Measurements from ENCODE around the gene PRRG2. TPM values are rescaled to one million over a fixed set of nuclear protein-coding genes. Genes with fewer than 3 reads are reported as not detected.

The PRRG2 gene
- total RNA-seq, 4 donors from 2014 or later: 13.8 to 21.2 (median 16.7) TPM

DNA sequence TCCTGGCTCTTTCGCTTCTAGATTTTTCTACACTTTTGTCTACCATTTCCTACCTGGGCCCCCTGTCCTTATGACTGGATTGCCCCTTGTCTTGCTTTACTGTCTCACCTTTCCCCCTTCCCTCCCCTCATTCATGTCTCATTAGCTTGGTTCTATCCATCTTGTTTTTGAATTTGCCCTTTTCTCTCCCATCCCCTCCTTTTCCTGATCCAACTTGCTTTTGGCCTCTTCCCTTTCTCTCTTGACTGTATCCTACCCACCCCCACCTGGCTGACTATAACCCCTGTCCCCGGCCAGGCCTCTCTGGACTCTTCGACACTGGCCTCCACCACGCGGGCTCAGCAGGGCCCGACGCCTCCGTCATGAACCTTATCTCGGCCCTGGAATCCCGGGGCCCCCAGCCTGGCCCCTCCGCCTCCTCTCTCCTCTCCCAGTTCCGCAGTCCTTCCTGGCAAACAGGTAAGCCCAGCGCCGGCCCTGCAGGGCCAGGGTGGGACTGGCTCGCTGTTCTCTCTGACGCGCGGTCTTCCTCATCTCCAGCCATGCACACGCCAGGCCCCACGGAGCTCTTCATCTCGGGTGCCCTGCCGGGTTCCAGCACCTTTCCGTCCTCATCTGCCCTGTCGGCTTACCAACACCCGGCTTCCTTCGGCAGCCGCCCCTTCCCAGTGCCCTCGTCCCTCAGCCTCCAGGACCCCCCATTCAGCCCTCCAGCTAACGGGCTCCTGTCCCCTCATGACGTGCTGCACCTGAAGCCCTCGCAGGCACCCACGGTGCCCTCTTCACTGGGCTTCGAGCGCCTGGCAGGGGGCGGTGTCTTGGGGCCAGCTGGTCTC is 13.3 kb downstream of the PRRG2 start:
- peaks cover 37% of the 10 kb centered on the region for H3K4me1 ChIP-seq
- no peak overlapping the region for H3K4me3 ChIP-seq
- H3K36me3 ChIP-seq: peaks cover 55% of the 10 kb centered on the region
- no peaks in the 10 kb centered on the region for H3K9me3 ChIP-seq
- no peaks in the 10 kb centered on the region for H3K27me3 ChIP-seq
- 94% methylated on average over 35 of the region's 35 CpGs for WGBS
- no peak for DNase-seq (ENCODE audit: low spot score in 2 of 2)
- peak overlapping the region; percentile 91 for H3K27ac ChIP-seq
- no peak for TF ChIP-seq POLR2AphosphoS5 (IDR thresholded peaks at IDR 0.05)
- no peak for TF ChIP-seq POLR2A (IDR thresholded peaks at IDR 0.05)
- TF ChIP-seq, protein P1, sequence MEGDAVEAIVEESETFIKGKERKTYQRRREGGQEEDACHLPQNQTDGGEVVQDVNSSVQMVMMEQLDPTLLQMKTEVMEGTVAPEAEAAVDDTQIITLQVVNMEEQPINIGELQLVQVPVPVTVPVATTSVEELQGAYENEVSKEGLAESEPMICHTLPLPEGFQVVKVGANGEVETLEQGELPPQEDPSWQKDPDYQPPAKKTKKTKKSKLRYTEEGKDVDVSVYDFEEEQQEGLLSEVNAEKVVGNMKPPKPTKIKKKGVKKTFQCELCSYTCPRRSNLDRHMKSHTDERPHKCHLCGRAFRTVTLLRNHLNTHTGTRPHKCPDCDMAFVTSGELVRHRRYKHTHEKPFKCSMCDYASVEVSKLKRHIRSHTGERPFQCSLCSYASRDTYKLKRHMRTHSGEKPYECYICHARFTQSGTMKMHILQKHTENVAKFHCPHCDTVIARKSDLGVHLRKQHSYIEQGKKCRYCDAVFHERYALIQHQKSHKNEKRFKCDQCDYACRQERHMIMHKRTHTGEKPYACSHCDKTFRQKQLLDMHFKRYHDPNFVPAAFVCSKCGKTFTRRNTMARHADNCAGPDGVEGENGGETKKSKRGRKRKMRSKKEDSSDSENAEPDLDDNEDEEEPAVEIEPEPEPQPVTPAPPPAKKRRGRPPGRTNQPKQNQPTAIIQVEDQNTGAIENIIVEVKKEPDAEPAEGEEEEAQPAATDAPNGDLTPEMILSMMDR (IDR thresholded peaks at IDR 0.05): no peak
- TF ChIP-seq EP300 (IDR thresholded peaks at IDR 0.05): no peak

DNA sequence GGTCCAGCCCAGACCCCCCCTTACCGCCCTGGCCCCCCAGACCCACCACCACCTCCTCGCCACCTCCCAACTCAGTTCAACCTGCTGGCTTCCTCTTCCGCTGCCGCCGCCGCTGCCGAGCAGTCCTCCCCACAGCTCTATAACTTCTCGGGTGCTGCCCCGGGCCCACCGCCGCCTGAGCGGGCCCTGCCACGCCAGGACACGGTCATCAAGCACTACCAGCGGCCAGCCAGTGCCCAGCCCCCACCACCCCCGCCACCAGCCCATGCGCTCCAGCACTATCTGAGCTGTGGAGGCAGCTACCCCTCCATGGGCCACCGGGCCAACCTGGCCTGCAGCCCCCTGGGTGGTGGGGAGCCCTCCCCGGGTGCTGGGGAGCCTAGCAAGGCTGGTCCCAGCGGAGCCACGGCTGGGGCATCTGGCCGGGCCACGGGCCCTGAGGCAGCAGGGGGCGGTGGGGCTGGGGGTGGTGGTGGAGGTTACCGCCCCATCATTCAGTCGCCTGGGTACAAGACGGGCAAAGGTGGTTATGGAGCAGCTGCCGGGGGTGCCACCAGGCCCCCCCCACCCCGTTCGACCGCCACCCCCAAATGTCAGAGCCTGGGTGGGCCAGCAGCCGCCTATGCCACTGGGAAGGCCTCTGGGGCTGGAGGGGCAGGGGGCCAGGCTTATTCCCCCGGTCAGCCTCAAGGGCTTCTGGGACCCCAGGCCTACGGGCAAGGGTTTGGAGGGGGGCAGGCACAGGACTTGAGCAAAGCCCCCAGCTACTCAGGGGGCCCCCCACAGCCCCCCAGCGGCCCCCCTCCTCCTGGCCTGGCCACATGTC is 14.1 kb downstream of the PRRG2 start:
- WGBS: 95% methylated on average over 13 of the region's 35 CpGs
- TF ChIP-seq POLR2A (IDR thresholded peaks at IDR 0.05): no peak
- no peak for TF ChIP-seq EP300 (IDR thresholded peaks at IDR 0.05)
- TF ChIP-seq POLR2AphosphoS5 (IDR thresholded peaks at IDR 0.05): no peak
- TF ChIP-seq, protein P1 (IDR thresholded peaks at IDR 0.05): no peak
- peaks cover 62% of the 10 kb centered on the region for H3K36me3 ChIP-seq
- no peak for DNase-seq (ENCODE audit: low spot score in 2 of 2)
- no peak overlapping the region for H3K27ac ChIP-seq
- peaks cover 31% of the 10 kb centered on the region for H3K4me1 ChIP-seq
- H3K27me3 ChIP-seq: no peaks in the 10 kb centered on the region
- H3K9me3 ChIP-seq: no peaks in the 10 kb centered on the region
- no peak overlapping the region for H3K4me3 ChIP-seq

DNA sequence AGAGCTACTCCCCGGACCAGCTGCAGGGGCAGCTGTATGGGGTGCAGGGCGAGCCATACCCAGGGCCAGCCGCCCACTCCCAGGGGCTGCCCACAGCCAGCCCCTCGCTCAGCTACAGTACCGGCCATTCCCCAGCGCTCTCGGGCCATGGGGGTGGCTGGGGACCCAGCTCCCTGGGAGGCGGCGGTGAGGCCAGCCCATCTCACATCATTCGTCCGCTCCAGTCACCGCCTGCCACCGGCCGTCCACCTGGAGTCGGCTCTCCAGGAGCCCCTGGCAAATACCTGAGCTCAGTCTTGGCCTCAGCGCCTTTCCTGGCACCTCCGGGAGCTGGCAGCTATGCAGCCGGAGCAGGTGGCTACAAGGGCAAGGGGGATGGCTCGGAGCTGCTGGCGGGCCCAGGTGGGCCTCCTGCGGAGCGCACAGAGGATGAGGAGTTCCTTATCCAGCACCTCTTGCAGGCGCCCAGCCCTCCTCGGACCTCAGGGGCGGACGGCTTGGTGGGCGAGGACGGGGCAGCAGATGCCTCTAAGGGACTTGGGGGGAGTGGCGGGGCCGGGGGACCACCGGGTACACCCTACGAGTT is 14.8 kb downstream of the PRRG2 start:
- H3K4me3 ChIP-seq: no peak overlapping the region
- no peaks in the 10 kb centered on the region for H3K27me3 ChIP-seq
- no peak for TF ChIP-seq EP300 (IDR thresholded peaks at IDR 0.05)
- TF ChIP-seq POLR2A (IDR thresholded peaks at IDR 0.05): no peak
- TF ChIP-seq, protein P1 (IDR thresholded peaks at IDR 0.05): no peak
- no peak for TF ChIP-seq POLR2AphosphoS5 (IDR thresholded peaks at IDR 0.05)
- H3K9me3 ChIP-seq: no peaks in the 10 kb centered on the region
- peaks cover 65% of the 10 kb centered on the region for H3K36me3 ChIP-seq
- 89% methylated on average over 9 of the region's 32 CpGs for WGBS
- DNase-seq (ENCODE audit: low spot score in 2 of 2): no peak
- H3K4me1 ChIP-seq: peaks cover 26% of the 10 kb centered on the region
- no peak overlapping the region for H3K27ac ChIP-seq

DNA sequence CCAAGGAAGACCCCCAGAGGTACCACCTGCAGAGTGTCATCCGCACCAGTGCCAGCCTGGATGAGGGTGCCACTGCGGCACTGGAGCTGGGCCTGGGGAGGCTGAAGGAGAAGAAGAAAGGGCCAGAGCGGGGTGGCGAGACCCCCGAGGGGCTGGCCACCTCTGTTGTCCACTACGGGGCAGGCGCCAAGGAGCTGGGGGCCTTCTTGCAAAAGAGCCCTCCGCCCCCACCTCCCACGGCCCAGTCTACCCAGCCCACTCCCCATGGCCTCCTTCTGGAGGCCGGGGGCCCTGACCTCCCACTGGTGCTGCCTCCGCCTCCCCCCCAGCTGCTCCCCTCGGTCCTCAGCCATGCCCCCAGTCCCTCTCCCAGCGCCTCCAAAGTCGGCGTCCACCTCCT is 15.3 kb downstream of the PRRG2 start:
- TF ChIP-seq, protein P1 (IDR thresholded peaks at IDR 0.05): no peak
- TF ChIP-seq POLR2AphosphoS5 (IDR thresholded peaks at IDR 0.05): no peak
- TF ChIP-seq EP300 (IDR thresholded peaks at IDR 0.05): no peak

More for the DNA sequence above, 15.3 kb downstream of the PRRG2 start:
- H3K36me3 ChIP-seq: peaks cover 70% of the 10 kb centered on the region
- 93% methylated on average over 15 of the region's 15 CpGs for WGBS
- H3K9me3 ChIP-seq: no peaks in the 10 kb centered on the region
- no peaks in the 10 kb centered on the region for H3K27me3 ChIP-seq
- H3K27ac ChIP-seq: no peak overlapping the region
- no peak for DNase-seq (ENCODE audit: low spot score in 2 of 2)
- peaks cover 26% of the 10 kb centered on the region for H3K4me1 ChIP-seq
- H3K4me3 ChIP-seq: no peak overlapping the region
